Activated CD8-positive, alpha-beta memory T cell treated with anti-CD3 and anti-CD28 coated beads, Interleukin-2, amount 50 U/mL, for 1 hour (primary cell): ENCODE measurements around the gene ARAP1.

Experiments
- DNase-seq: peaks from one replicate; pipeline ENCODE4 v3.0.0-alpha.2; 2020; ENCODE audit errors: extremely low read depth

The ARAP1 gene

GRCh38 chr11:72723508-72723907, 28.7 kb downstream of the ARAP1 start:
- DNase-seq = no peak

GRCh38 chr11:72722050-72722748, 30.0 kb downstream of the ARAP1 start:
- peak; percentile 64 for DNase-seq

DNA sequence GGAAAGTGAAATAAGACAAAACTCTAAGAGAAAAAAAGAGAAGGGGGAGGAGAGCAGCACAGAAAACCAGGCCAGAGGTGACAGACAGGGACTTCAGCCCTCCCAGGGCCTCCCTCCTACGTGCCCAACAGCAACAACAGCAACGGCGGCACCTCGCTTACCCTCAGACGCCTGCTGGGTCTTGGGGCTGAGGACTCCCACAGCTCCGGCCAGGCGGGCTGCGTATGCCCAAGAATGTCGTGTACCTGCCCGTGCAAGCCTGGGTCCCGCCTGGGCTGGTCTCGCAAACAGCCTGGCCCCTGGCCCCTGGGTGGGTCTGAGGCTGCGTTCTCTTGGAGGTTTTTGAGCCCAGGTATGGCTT, 30.5 kb downstream of the ARAP1 start:
- DNase-seq = no peak

DNA sequence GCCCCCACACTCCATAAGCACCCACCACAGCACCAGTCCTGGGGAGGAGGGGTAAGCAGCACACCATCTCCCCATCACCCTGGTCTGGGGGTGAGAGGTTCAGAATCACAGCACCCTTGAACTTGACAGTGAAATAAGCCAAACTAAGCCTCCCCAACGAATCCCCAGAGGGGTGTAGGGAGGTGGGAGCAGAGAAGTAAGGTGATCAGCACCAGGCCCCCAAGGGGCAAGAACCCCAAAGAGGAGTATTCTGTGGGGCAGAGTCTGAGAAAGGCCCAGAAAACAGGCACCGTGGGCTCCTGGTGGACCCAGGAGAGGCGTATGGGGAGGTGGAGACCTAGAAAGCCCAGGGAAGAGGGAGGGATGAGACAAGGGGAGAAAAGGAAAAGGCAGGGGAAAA, 30.9 kb downstream of the ARAP1 start:
- no peak for DNase-seq

DNA sequence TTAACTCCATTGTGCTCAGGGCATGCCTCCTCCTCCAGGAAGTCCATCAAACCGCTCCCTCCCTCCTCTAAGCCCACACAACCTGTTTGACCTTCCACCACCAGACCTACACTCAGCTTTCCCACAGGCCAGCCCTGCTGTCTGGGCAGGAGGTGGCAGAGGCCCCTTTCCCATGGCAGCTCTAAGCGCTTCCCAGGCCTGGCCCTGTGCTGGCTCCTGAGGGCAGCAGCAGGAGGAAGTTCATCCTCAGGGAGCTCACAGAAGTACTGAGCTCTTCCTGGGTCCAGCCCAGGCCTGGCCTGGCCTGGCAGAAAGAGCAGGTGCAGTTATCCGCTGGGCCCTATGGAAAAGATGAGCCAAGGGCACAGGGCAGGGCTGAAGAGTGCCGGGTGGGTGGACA, 31.4 kb downstream of the ARAP1 start:
- DNase-seq = no peak

GRCh38 chr11:72720047-72720446, 32.2 kb downstream of the ARAP1 start:
- DNase-seq = no peak

DNA sequence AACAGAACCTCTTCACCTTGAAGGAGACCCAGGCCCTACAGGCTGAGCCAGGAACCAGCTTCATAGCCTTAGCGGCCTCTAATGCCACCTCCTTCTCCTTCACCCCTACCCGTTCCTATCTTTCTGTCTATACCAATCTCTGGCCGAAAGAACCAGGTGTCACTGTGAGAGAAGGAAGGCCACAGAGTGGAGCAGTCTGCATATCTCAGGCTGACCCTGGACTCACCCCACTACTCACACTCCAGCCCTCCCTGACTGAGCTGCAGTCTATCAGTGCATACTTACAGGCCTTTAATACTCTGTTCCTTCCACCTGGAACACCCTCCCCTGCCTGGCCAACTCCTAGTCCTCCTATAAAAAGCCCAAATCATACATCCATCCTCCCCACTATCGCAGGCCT, 32.7 kb downstream of the ARAP1 start:
- DNase-seq = no peak

- DNase-seq = no peak
These were observed 33.1 kb downstream of the ARAP1 start for GRCh38 chr11:72719144-72719543.

DNA sequence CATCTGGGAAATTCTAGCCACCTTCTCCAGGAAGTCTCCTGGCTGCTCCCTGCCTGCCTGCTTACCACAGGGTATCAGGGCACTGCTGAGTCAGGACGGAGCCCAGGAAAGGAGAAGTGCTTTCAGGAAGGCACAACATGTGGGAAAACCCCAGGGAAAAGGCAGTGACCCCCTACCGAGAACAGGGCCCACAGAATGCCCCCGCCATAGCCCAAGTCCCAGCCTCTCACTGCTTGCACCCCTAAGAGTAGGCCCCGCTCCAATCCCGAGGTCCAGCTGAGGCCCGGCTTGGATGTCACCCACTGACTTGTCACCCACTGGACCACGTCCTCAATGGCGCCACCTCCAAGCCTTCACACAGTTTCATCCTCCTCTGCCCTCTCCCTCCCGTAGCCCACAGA, 34.1 kb downstream of the ARAP1 start:
- DNase-seq = no peak

DNA sequence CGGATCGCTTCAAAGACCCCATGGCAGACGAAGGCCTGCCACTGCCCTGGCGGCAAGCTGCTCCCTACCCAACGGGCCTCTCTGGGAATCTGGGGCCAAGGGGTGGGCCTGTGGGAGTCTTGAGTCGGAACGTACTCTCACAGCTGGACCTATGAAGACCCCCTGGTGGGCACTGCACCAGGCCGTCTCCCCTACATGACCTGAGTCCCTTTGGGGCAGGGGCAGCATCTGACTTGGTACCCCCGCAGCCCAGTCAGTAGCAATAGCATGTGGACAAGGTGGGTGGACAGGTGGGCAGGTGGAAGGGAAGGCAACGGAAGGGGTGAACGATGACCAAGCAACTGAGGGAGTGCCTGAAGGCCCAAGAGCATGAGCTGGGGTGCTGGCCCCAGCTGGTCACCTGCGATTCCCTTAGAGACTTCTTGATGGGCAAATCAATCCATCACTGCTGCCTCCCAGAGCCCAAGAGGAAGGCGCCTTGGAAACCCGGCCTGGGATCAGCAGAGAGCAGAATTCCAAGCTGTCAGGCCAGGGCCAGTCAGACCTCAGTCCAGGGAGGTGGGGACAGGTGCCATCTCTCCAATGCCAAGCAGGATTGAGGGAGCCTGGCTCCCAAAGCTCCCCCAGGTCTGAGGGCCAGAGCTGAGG, 35.3 kb downstream of the ARAP1 start:
- DNase-seq = no peak

DNA sequence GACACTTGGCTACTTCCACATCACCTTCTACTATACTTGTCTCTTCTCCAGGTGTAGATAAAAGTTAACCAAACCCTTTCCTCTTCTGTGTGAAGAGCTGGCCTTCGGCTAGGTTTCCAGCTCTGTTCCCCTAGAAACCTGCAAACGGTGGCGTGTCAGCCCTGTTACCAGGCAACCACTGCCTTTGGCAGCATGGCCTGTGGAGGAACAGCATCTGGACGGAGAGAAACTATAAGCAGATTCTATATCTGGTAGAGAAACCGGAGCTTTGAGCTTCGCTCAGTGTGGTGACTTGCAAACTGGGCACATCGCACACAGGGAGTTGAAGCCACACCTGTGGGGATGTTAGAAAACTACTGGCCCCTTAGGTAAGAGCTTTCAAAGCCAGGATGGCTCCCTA, 35.9 kb downstream of the ARAP1 start:
- DNase-seq = no peak

GRCh38 chr11:72712841-72713240, 39.4 kb downstream of the ARAP1 start:
- no peak for DNase-seq

DNA sequence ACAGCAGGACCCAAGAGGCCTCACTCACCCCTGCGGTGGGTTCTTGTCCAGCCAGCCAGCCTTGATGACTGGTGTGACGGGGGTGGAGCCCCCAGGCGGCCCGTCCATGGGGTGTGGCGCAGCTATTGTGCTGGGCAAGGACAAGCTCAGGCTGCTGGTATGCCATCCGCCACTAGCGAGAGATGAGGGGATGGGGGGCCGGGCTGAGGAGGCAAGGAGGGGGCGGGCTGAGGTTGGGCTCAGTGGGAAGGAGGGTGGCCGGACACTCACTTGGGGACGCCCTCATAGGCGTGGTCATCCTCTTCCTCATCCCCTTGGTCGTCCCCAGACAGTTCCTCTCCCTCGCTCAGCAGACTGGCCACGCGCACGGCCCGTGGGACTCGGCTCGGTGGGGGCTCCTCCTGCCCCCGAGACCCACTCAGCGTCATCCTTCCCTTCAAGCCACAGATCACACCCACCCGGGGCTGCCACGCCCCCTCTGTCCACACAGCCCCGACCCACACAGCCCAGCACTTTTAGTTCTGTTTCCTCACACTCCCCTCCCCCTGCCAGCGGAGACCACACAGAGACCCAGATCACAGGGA, 39.9 kb downstream of the ARAP1 start:
- no peak for DNase-seq

DNA sequence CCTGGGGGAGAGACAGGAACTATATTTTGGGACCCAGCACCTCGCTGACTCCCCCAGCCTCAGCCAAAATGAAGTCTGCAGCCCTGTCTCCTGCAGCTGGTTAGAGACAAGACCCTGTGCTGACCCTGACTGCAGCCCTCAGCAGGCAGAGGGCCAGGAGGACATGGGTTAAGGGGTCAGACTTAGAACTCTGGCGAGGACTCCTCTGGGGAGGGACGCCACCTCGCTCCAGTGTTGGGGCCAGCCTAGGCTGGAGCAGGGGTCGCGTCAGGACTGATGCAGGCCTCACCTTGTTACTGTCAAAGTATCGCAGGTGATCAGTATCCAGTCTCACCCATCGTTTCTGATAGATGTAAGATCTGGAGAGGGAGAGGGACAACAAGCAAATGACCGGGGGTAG, 41.1 kb downstream of the ARAP1 start:
- DNase-seq = no peak

DNA sequence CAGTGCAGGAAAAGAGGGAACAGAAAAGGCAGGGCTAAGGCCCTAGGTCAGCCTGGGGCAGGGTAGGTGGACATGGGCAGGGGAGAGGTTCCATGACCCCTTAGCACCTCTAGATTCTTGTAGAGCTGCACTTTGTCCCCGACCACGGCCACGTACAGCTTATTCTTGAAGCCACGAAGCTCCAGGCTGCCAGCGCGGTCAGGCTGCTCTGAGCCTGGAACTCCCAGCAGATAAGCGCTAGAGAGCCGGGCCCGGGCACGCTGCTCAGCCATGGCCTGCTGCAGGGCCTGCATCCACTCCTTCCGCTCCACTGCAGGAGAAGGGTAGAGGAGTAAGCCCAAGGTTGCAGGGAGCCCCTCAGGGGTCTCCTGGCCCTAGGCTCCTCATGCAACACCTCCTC, 41.9 kb downstream of the ARAP1 start:
- DNase-seq = no peak

DNA sequence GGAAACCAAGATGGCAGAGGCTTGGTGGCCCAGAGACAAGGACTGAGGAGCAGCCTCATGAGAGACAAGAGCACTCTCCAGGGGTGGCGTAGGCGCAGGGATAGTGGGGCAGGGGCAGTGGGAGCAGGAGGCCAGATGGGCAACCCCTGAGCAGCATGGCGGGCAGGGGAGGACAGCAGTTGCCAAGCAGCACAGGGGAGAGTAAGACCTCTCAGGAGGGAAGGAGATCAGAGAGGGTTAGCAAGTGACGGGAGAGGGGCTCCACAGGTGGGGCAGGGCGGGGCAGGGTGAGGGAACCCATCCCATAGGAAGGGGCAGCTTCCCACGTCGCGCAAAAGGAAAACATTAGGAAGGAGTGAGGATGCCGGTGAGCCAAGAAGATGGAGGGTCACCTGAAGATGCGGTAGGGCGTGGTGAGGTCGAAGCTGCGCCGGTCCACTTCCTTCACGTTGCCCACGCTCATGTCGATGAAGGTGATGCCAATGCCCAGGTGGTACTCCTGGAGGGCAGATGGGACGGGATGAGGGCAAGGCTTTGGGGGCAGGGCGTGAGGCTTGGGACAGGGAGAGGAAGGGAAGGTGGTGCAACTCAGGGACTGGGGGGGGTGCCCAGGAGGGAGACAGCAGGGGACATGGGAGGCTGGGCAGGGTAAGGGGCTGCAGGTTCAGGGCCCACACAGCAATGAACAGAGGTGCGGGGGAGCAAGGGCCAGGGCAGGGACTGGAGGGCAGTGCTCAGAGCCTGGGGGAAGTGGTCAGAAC, 42.5 kb downstream of the ARAP1 start:
- DNase-seq = no peak

- no peak for DNase-seq
These were observed 45.2 kb downstream of the ARAP1 start for GRCh38 chr11:72707032-72707431.

GRCh38 chr11:72706579-72706978, 45.6 kb downstream of the ARAP1 start:
- no peak for DNase-seq

- DNase-seq = no peak
These were observed 46.5 kb downstream of the ARAP1 start for GRCh38 chr11:72705442-72706365.

DNA sequence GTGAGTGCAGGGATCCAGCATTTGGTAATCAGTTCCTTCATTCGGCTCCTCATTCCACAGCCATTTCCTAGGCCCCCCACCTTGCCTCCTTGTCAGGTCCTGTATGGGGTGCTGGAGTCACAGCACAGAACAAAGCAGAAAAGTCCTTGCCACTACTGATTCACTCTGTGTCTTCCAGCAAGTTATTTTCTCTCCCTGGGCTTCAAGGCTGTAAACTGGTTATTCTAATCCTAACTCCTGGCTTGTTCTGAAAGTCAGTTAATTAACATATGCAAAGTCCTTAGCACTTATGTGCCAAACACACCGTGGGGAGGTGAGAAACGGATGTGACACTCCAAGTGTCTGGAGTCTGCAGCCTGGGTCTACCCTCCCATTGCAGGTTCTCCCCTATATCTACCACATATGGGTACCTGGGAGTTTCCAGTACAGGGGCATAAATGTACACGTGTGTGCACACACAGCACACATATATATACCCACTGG, 47.4 kb downstream of the ARAP1 start:
- no peak for DNase-seq

DNA sequence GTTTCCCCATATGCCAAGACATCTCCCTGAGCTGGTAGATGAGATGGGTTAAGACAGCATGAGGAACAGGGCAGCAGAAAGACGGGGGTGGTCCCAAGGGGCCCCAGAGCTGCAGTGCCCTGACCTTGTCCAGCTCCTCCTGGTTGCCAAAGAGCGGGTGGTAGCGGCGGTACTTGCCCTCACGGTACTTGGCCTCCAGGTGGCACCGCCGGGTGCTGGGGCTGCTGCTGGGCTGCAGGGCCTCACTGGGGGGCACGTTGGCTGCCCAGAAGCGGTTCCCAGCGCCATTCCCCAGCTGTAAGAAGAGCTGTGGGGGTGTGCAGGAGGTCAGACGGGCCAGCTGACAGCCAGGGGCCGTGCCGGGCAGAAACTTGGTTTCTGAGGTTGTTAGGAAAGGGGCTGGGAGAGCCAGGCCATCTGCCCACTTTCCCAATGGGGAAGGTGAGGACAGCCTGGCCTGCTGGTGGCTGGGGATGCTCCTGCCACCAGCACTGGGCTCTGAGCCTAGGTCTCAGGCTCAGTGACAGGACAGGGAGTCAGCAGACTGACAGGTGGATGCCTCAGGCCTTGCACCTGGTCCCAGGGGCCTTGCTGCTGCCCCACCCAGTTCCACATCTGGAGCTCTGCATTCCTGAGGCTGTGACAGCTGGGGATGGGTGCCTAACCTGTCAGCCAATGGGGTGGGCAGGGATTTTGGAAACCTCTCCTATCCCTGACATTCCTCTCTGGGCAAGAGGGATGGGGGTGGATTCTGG, 48.0 kb downstream of the ARAP1 start:
- no peak for DNase-seq
